B cell (primary cell): ENCODE data around the gene DBR1. TPM values are rescaled to one million over a fixed set of nuclear protein-coding genes. Genes with fewer than 3 reads are reported as not detected.
"Not testable (repeated sequence)": the region's sequence is repeated elsewhere in the genome, so short reads cannot be mapped to it uniquely, and the experiment has no call there.

Experiments used
- ATAC-seq: fragments of 200-7000 bp; cut with Tn5 transposase; one replicate; pipeline ENCODE4 v1.10.0; 2021; ENCODE audit warnings: low read depth, mild to moderate bottlenecking, moderate number of reproducible peaks, moderate library complexity
- CTCF ChIA-PET: fragments of 350-600 bp; sonication (Branson Sonifier 250); formaldehyde crosslinking; loops from one replicate; lab custom pipeline; 2021; ENCODE audit warnings: antibody characterized with exemption, inconsistent platforms; lab: Charles Lee
- POLR2A ChIA-PET: fragments of 350-600 bp; sonication (Branson Sonifier 250); formaldehyde crosslinking; loops from one replicate; lab custom pipeline; 2021; ENCODE audit warnings: antibody characterized with exemption; lab: Charles Lee
- DNase-seq: peaks from one replicate; pipeline ENCODE4 v3.0.0; 2013
- H2AFZ ChIP-seq: 2 replicates; pipeline ENCODE4 v1.6.1; 2012; ENCODE audit warnings: mild to moderate bottlenecking, low read depth, low read length; ENCODE audit not compliant: insufficient read depth, poor library complexity, severe bottlenecking
- H3K27ac ChIP-seq, 2 donors: 1 replicate in 1 of 2; 2 replicates in 1 of 2; pipeline ENCODE4 v1.5.1; 2012 to 2013; ENCODE audit warnings: low read length in 2 of 2, mild to moderate bottlenecking in 2 of 2, moderate library complexity in 1 of 2
- H3K27me3 ChIP-seq, 4 experiments: fragments of 200-600 bp in 1 of 4; sonication (generic) in 1 of 4; replicated peaks in 1 of 4; 1 replicate in 2 of 4; 2 replicates in 2 of 4; pipeline versions ENCODE4 v1.6.1 to v1.7.0; 2013 to 2016; ENCODE audit warnings: low read length in 3 of 4, mild to moderate bottlenecking in 2 of 4, mixed read lengths in 1 of 4, moderate library complexity in 1 of 4; ENCODE audit not compliant: insufficient read depth in 4 of 4, control insufficient read depth in 3 of 4; ENCODE audit errors: control extremely low read depth in 1 of 4
- H3K36me3 ChIP-seq, 2 experiments: replicated peaks in 1 of 2; 1 replicate in 1 of 2; 2 replicates in 1 of 2; pipeline versions ENCODE4 v1.6.1 to v1.7.1; 2013; ENCODE audit warnings: low read length in 1 of 2; ENCODE audit not compliant: insufficient read depth in 2 of 2, control insufficient read depth in 1 of 2; ENCODE audit errors: control extremely low read depth in 1 of 2, extremely low read depth in 1 of 2
- H3K4me1 ChIP-seq, 2 donors: fragments of 200-600 bp in 1 of 2; sonication (generic) in 1 of 2; 1 replicate in 1 of 2; 2 replicates in 1 of 2; pipeline versions ENCODE4 v1.5.1 to v1.6.1; 2013 to 2017; ENCODE audit warnings: low read length in 2 of 2; ENCODE audit not compliant: control insufficient read depth in 2 of 2, insufficient read depth in 2 of 2
- H3K4me2 ChIP-seq: replicated peaks from 2 replicates; pipeline ENCODE3; 2012; ENCODE audit warnings: mild to moderate bottlenecking, low read depth, low read length; ENCODE audit not compliant: poor library complexity, severe bottlenecking
- H3K4me3 ChIP-seq, 5 experiments: fragments of 200-600 bp in 1 of 5; sonication (generic) in 1 of 5; 1 replicate in 3 of 5; 2 replicates in 2 of 5; pipeline versions ENCODE4 v1.5.1 to v1.7.0; 2011 to 2016; ENCODE audit warnings: low read length in 4 of 5, mild to moderate bottlenecking in 4 of 5, low read depth in 2 of 5, control low read depth in 1 of 5, moderate library complexity in 1 of 5; ENCODE audit not compliant: insufficient read depth in 1 of 5; ENCODE audit errors: control extremely low read depth in 1 of 5, extremely low read depth in 1 of 5
- H3K79me2 ChIP-seq: fragments of 200-600 bp; sonication (generic); one replicate; pipeline ENCODE4 v1.6.0; 2016; ENCODE audit warnings: low read length; ENCODE audit not compliant: control insufficient read depth, insufficient read depth
- H3K9ac ChIP-seq: fragments of 200-600 bp; sonication (generic); 2 replicates; pipeline ENCODE4 v1.6.1; 2017; ENCODE audit warnings: mild to moderate bottlenecking, low read length, moderate library complexity
- H3K9me3 ChIP-seq, 3 donors: one replicate each; pipeline versions ENCODE4 v1.6.1 to v1.7.1; 2013; ENCODE audit warnings: low read length in 2 of 3; ENCODE audit not compliant: control insufficient read depth in 2 of 3, insufficient read depth in 1 of 3; ENCODE audit errors: control extremely low read depth in 1 of 3
- H4K20me1 ChIP-seq: 2 replicates; pipeline ENCODE4 v1.6.0; 2012; ENCODE audit warnings: mild to moderate bottlenecking, low read length; ENCODE audit not compliant: insufficient read depth, control insufficient read depth, poor library complexity, severe bottlenecking
- H3K27ac Mint-ChIP-seq: one replicate; pipeline ENCODE4 v1.8.0; 2021; ENCODE audit warnings: mixed read lengths
- H3K27me3 Mint-ChIP-seq: one replicate; pipeline ENCODE4 v1.8.0; 2021; ENCODE audit warnings: mixed read lengths
- H3K4me1 Mint-ChIP-seq: one replicate; pipeline ENCODE4 v1.8.0; 2021; ENCODE audit warnings: mixed read lengths
- H3K4me3 Mint-ChIP-seq: one replicate; pipeline ENCODE4 v1.8.0; 2021; ENCODE audit warnings: mixed read lengths
- H3K9me3 Mint-ChIP-seq: one replicate; pipeline ENCODE4 v1.8.0; 2022; ENCODE audit warnings: mixed read lengths; ENCODE audit not compliant: insufficient read depth
- CTCF ChIP-seq: fragments of 200-600 bp; IDR thresholded peaks from one replicate; pipeline ENCODE4 v1.8.0; 2022; ENCODE audit warnings: antibody characterized with exemption, mild to moderate bottlenecking
- EZH2 ChIP-seq: IDR thresholded peaks from 2 replicates; pipeline ENCODE4 v1.6.1; 2012; ENCODE audit warnings: borderline replicate concordance, low read depth, mild to moderate bottlenecking, moderate library complexity, low read length; ENCODE audit not compliant: insufficient read depth, poor library complexity, severe bottlenecking
- WGBS: methylation state at CpG from one replicate; pipeline ENCODE4 v1.1.5; 2013; ENCODE audit warnings: missing lambda C conversion rate; ENCODE audit not compliant: insufficient coverage; 5-methylcytosine and 5-hydroxymethylcytosine counted together
- intact Hi-C: fragments of 100-400 bp; cut with micrococcal nuclease; formaldehyde crosslinking; loops from one replicate; pipeline ENCODE4 v1.10.0; 2022
- polyA plus RNA-seq: library from polyadenylated mRNA; depleted of rRNA; stranded (reverse); fragments of >200 nt; gene quantifications from 2 replicates; pipeline ENCODE4 v1.2.3, GENCODE V29; 2012
- total RNA-seq, 2 donors: library from RNA; stranded (reverse); fragments of 120-200 nt in 1 of 2; gene quantifications; 1 replicate in 1 of 2; 2 replicates in 1 of 2; pipeline versions ENCODE4 v1.2.3 to v1.2.4, GENCODE V29; 2013 to 2022

DBR1 gene
- total and polyA plus RNA-seq, 2 donors (not counting 1 experiment from before 2014, with no cell fraction given): 7.5 to 22.6 TPM

GRCh38 chr3:138154534-138154933 lies 20.2 kb downstream of the DBR1 start:
- no peak overlapping the region for H3K4me3 Mint-ChIP-seq
- ChIA-PET CTCF (no interaction called here), POLR2A (no interaction called here)
- Histone ChIP-seq H3K9ac (no peak overlapping the region), H3K4me2 (no peak overlapping the region), H3K36me3 (no peaks in the 10 kb centered on the region), H4K20me1 (no peaks in the 10 kb centered on the region), H3K9me3 (peaks cover 2 to 7% (median 2%) of the 10 kb centered on the region in 3 donors), H2AFZ (no peak overlapping the region), H3K79me2 (no peaks in the 10 kb centered on the region), H3K4me3 (no peak overlapping the region), H3K27me3 (no peaks in the 10 kb centered on the region), H3K27ac (no peak overlapping the region), H3K4me1 (no peaks in the 10 kb centered on the region)
- intact Hi-C loops: no loop called here
- no peaks in the 10 kb centered on the region for H3K27me3 Mint-ChIP-seq
- DNase-seq: no peak
- TF ChIP-seq EZH2 (no peak), CTCF (no peak)
- no peak overlapping the region for H3K27ac Mint-ChIP-seq
- peaks cover 9% of the 10 kb centered on the region for H3K9me3 Mint-ChIP-seq
- no peak for ATAC-seq
- H3K4me1 Mint-ChIP-seq: no peaks in the 10 kb centered on the region

GRCh38 chr3:138148503-138148902 lies 26.2 kb downstream of the DBR1 start:
- no peaks in the 10 kb centered on the region for H3K36me3 ChIP-seq
- WGBS: 80% methylated on average over 3 of the region's 4 CpGs
- ChIA-PET POLR2A (no interaction called here), CTCF (no interaction called here)
- peaks cover 0 to 3% (median 0%) of the 10 kb centered on the region in 3 donors for H3K9me3 ChIP-seq
- DNase-seq (no peak), ATAC-seq (no peak)
- H3K79me2 ChIP-seq: no peaks in the 10 kb centered on the region
- H3K27me3 Mint-ChIP-seq: no peaks in the 10 kb centered on the region
- H3K4me1 ChIP-seq: no peaks in the 10 kb centered on the region
- no peaks in the 10 kb centered on the region for H3K27me3 ChIP-seq
- no peak overlapping the region for H3K27ac ChIP-seq
- no peaks in the 10 kb centered on the region for H4K20me1 ChIP-seq
- H3K4me3 Mint-ChIP-seq: no peak overlapping the region
- H3K27ac Mint-ChIP-seq: no peak overlapping the region
- H3K4me3 ChIP-seq: no peak overlapping the region
- intact Hi-C loops: no loop called here
- no peak overlapping the region for H2AFZ ChIP-seq
- H3K4me2 ChIP-seq: no peak overlapping the region
- H3K4me1 Mint-ChIP-seq: no peaks in the 10 kb centered on the region
- no peak for TF ChIP-seq EZH2
- no peak for TF ChIP-seq CTCF
- H3K9ac ChIP-seq: no peak overlapping the region
- peaks cover under 1% of the 10 kb centered on the region for H3K9me3 Mint-ChIP-seq

GRCh38 chr3:138142181-138142580 lies 32.5 kb downstream of the DBR1 start:
- H3K4me3 Mint-ChIP-seq, H3K9ac ChIP-seq, H3K9me3 ChIP-seq, H3K79me2 ChIP-seq, H3K27ac Mint-ChIP-seq, H3K4me1 Mint-ChIP-seq, POLR2A ChIA-PET, H4K20me1 ChIP-seq, H3K9me3 Mint-ChIP-seq, DNase-seq, H3K4me3 ChIP-seq, H3K4me2 ChIP-seq, H3K27ac ChIP-seq, ATAC-seq, H3K36me3 ChIP-seq, H3K4me1 ChIP-seq, intact Hi-C loops, H2AFZ ChIP-seq, H3K27me3 ChIP-seq: not testable (repeated sequence)
- CTCF ChIA-PET: interaction anchor here (0.6 kb wide), 1 partner anchor 1113 kb away, joined by 3 read pairs; no protein-coding TSS in a partner anchor
- H3K27me3 Mint-ChIP-seq: peaks cover 22% of the 10 kb centered on the region
- WGBS: 100% methylated on average over 3 of the region's 3 CpGs
